Ascending aorta (tissue), 2 donors: ENCODE measurements around the gene CD58. TPM values are rescaled to one million over a fixed set of nuclear protein-coding genes. Genes with fewer than 3 reads are reported as not detected.

Source experiments
- DNase-seq, 2 donors: peaks; one replicate each; pipeline ENCODE4 v3.0.0-alpha.2; 2019; ENCODE audit warnings: low spot score in 2 of 2
- H3K27ac ChIP-seq, 2 donors: fragments of 200-600 bp; sonication (generic); one replicate each; pipeline ENCODE4 v1.5.1; 2016 to 2017; ENCODE audit warnings: mild to moderate bottlenecking in 1 of 2
- H3K27me3 ChIP-seq: fragments of 200-600 bp; sonication (generic); one replicate; pipeline ENCODE4 v1.5.1; 2017
- H3K36me3 ChIP-seq, 2 donors: fragments of 200-600 bp; sonication (generic); one replicate each; pipeline ENCODE4 v1.5.1; 2016
- H3K4me1 ChIP-seq, 2 donors: fragments of 200-600 bp; sonication (generic); one replicate each; pipeline ENCODE4 v1.5.1; 2016 to 2017; ENCODE audit warnings: mild to moderate bottlenecking in 1 of 2
- H3K4me3 ChIP-seq, 2 donors: fragments of 200-600 bp; sonication (generic); one replicate each; pipeline ENCODE4 v1.5.1; 2016 to 2017; ENCODE audit warnings: mild to moderate bottlenecking in 1 of 2
- H3K9me3 ChIP-seq, 2 donors: fragments of 200-600 bp; sonication (generic); one replicate each; pipeline ENCODE4 v1.5.1; 2016
- intact Hi-C: fragments of 100-400 bp; cut with DNase I; formaldehyde crosslinking; loops from one replicate; pipeline ENCODE4 v1.15.1; 2023
- total RNA-seq: library from RNA; depleted of rRNA; stranded (reverse); fragments of >200 nt; gene quantifications from one replicate; pipeline ENCODE4 v1.1.0, GENCODE V29; 2016
- TF ChIP-seq, protein P1 (sequence below), 3 experiments: fragments of 200-600 bp in 2 of 3; fragments of 450-650 bp in 1 of 3; sonication (generic) in 2 of 3; IDR thresholded peaks; one replicate each; pipeline ENCODE4 v1.5.1; 2016 to 2019; ENCODE audit warnings: antibody characterized with exemption in 3 of 3, mild to moderate bottlenecking in 1 of 3, moderate library complexity in 1 of 3

CD58 gene
- total RNA-seq, 1 donor from 2014 or later, result 50.7 TPM

DNA sequence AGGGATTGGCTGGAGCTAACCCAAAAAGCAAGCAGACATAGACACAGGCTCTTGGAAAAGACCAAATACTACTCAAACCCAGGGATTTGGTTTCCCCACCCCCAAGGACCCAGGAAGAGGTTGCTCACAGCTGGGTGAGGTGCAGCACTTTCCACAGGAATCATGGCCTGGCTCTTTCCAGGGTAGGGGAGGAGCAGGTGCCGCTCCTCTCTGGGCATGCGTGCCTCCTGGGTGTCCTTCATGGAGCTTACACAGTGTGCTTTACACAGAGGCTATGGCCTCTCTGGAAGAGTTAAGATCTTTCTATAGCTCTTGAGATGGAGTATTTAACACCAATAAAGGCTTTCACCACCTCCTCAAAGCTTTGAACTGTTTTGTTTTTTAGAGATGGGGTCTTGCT lies 88.3 kb downstream of the CD58 start:
- H3K36me3 ChIP-seq, result no peaks in the 10 kb centered on the region
- DNase-seq, result no peak
- TF ChIP-seq, protein P1, sequence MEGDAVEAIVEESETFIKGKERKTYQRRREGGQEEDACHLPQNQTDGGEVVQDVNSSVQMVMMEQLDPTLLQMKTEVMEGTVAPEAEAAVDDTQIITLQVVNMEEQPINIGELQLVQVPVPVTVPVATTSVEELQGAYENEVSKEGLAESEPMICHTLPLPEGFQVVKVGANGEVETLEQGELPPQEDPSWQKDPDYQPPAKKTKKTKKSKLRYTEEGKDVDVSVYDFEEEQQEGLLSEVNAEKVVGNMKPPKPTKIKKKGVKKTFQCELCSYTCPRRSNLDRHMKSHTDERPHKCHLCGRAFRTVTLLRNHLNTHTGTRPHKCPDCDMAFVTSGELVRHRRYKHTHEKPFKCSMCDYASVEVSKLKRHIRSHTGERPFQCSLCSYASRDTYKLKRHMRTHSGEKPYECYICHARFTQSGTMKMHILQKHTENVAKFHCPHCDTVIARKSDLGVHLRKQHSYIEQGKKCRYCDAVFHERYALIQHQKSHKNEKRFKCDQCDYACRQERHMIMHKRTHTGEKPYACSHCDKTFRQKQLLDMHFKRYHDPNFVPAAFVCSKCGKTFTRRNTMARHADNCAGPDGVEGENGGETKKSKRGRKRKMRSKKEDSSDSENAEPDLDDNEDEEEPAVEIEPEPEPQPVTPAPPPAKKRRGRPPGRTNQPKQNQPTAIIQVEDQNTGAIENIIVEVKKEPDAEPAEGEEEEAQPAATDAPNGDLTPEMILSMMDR (IDR thresholded peaks at IDR 0.05), result no peak
- H3K27me3 ChIP-seq, result no peaks in the 10 kb centered on the region
- peaks cover 3 to 8% of the 10 kb centered on the region in 2 donors for H3K4me1 ChIP-seq
- no peak overlapping the region for H3K27ac ChIP-seq
- intact Hi-C loops, result no loop called here
- H3K4me3 ChIP-seq, result no peak overlapping the region
- no peaks in the 10 kb centered on the region for H3K9me3 ChIP-seq

- TF ChIP-seq, protein P1 (IDR thresholded peaks at IDR 0.05), result no peak
- intact Hi-C loops, result no loop called here
- Histone ChIP-seq H3K27me3 (no peaks in the 10 kb centered on the region), H3K9me3 (no peaks in the 10 kb centered on the region), H3K36me3 (no peaks in the 10 kb centered on the region), H3K4me3 (no peak overlapping the region), H3K27ac (no peak overlapping the region), H3K4me1 (peaks cover 5 to 13% of the 10 kb centered on the region in 2 donors)
- DNase-seq, result no peak
Measured at GRCh38 chr1:116481934-116482333, 88.9 kb downstream of the CD58 start.

- Histone ChIP-seq H3K36me3 (no peaks in the 10 kb centered on the region), H3K9me3 (no peaks in the 10 kb centered on the region), H3K4me3 (no peak overlapping the region), H3K4me1 (peaks cover 5 to 10% of the 10 kb centered on the region in 2 donors), H3K27me3 (no peaks in the 10 kb centered on the region), H3K27ac (no peak overlapping the region)
- TF ChIP-seq, protein P1 (IDR thresholded peaks at IDR 0.05), result no peak
- no peak for DNase-seq
- intact Hi-C loops, result no loop called here
Measured at GRCh38 chr1:116478621-116479020, 92.2 kb downstream of the CD58 start.

- Histone ChIP-seq H3K27ac (peak overlapping the region; percentile 39 to 45), H3K9me3 (no peaks in the 10 kb centered on the region), H3K36me3 (no peaks in the 10 kb centered on the region), H3K27me3 (no peaks in the 10 kb centered on the region), H3K4me1 (peaks cover 5 to 10% of the 10 kb centered on the region in 2 donors), H3K4me3 (no peak overlapping the region)
- intact Hi-C loops, result no loop called here
- TF ChIP-seq, protein P1 (IDR thresholded peaks at IDR 0.05), result no peak
- DNase-seq, result no peak
Measured at GRCh38 chr1:116477429-116477828, 93.4 kb downstream of the CD58 start.

DNA sequence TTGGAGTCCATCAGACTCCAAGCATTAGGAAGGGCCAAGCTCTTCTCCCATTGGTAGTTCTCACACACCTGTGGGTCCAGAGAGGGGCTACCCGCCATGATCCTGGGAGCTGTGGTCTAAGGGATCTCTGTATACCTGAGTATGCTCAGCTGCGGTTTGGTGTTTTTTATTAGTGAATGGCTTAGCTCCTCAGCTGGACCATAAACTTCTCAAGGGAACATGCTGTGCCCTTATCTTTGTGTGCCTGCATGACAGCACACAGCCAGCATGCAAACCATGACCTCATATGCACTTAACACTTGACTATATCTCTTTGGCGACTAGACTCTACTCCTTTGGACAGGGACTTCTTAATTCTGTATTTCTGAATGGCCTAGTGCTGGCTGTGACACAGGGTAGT lies 94.5 kb downstream of the CD58 start:
- TF ChIP-seq, protein P1 (IDR thresholded peaks at IDR 0.05), result no peak
- Histone ChIP-seq H3K27ac (no peak overlapping the region), H3K36me3 (no peaks in the 10 kb centered on the region), H3K27me3 (no peaks in the 10 kb centered on the region), H3K4me1 (peaks cover 5 to 10% of the 10 kb centered on the region in 2 donors), H3K9me3 (no peaks in the 10 kb centered on the region), H3K4me3 (no peak overlapping the region)
- intact Hi-C loops, result no loop called here
- DNase-seq, result no peak

DNA sequence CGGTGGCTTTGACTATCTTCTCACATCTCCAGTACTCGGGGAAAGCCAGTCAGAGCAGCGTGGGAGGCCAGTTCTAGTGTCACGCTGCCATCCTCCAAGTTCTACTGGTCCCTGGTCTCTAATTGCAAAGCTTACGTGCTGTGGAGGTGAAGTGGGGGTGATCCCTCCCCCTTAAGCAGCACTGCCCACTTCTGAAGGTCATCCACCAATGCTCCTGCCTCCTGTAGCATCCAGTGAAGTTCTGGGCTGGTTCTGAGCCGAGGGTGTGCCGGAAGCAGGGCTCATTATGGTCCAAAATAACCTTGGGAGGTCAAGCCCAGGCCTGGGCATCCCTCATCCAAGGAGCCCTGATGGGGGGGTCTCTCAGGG lies 95.0 kb downstream of the CD58 start:
- Histone ChIP-seq H3K4me1 (peaks cover 5 to 10% of the 10 kb centered on the region in 2 donors), H3K27ac (no peak overlapping the region), H3K27me3 (no peaks in the 10 kb centered on the region), H3K36me3 (no peaks in the 10 kb centered on the region), H3K4me3 (no peak overlapping the region), H3K9me3 (no peaks in the 10 kb centered on the region)
- TF ChIP-seq, protein P1 (IDR thresholded peaks at IDR 0.05), result no peak
- intact Hi-C loops, result no loop called here
- no peak for DNase-seq
